SU-DHL-6 (cell line): ENCODE results near the gene MTRF1.

Experiments
- H2AFZ ChIP-seq: fragments of 200-600 bp; sonication (generic); 2 replicates; pipeline ENCODE4 v1.6.1; 2014; ENCODE audit warnings: low read depth, mild to moderate bottlenecking, moderate library complexity, mixed read lengths, antibody characterized with exemption, low read length; ENCODE audit not compliant: severe bottlenecking
- H3F3A ChIP-seq: fragments of 200-600 bp; shearing (Covaris generic); 2 replicates; pipeline ENCODE4 v1.6.0; 2016; ENCODE audit warnings: antibody characterized with exemption, mild to moderate bottlenecking; ENCODE audit not compliant: insufficient read depth
- H3K27ac ChIP-seq: fragments of 200-600 bp; sonication (generic); 2 replicates; pipeline ENCODE4 v1.5.1; 2016; ENCODE audit warnings: low read depth, mild to moderate bottlenecking, low read length, moderate library complexity, mixed read lengths
- H3K27me3 ChIP-seq: fragments of 200-600 bp; sonication (generic), shearing (Covaris generic); 2 replicates; pipeline ENCODE4 v1.6.0; 2014; ENCODE audit warnings: mild to moderate bottlenecking, low read length
- H3K36me3 ChIP-seq: fragments of 200-600 bp; sonication (generic); 2 replicates; pipeline ENCODE4 v1.6.1; 2014; ENCODE audit warnings: mild to moderate bottlenecking, low read length, mixed read lengths
- H3K4me2 ChIP-seq: fragments of 300-600, 200-600 bp; shearing (Covaris generic), sonication (generic); 2 replicates; pipeline ENCODE4 v1.6.0; 2014; ENCODE audit warnings: low read length, low read depth, mild to moderate bottlenecking; ENCODE audit not compliant: poor library complexity, severe bottlenecking
- H3K4me3 ChIP-seq: fragments of 200-600 bp; sonication (generic); 2 replicates; pipeline ENCODE4 v1.5.1; 2014; ENCODE audit warnings: antibody characterized with exemption, low read length, mild to moderate bottlenecking, mixed read lengths; ENCODE audit not compliant: insufficient read depth, poor library complexity, severe bottlenecking
- H3K79me2 ChIP-seq: fragments of 200-600 bp; sonication (generic); 2 replicates; pipeline ENCODE4 v1.6.1; 2014; ENCODE audit warnings: mild to moderate bottlenecking, low read length, moderate library complexity; ENCODE audit not compliant: insufficient read depth
- H3K9ac ChIP-seq: fragments of 200-600 bp; sonication (generic); 2 replicates; pipeline ENCODE4 v1.7.0; 2014; ENCODE audit warnings: mild to moderate bottlenecking, low read length
- H3K9me2 ChIP-seq: fragments of 200-600 bp; sonication (generic); replicated peaks from 2 replicates; pipeline ENCODE4 v1.6.1; 2014; ENCODE audit warnings: low read length; ENCODE audit not compliant: insufficient read depth
- H3K9me3 ChIP-seq: fragments of 200-600 bp; sonication (generic); 2 replicates; pipeline ENCODE4 v1.6.1; 2014; ENCODE audit warnings: low read length, mixed read lengths; ENCODE audit not compliant: insufficient read depth
- H4K20me1 ChIP-seq: fragments of 200-600 bp; sonication (generic); 2 replicates; pipeline ENCODE4 v1.6.1; 2014; ENCODE audit warnings: low read depth, mild to moderate bottlenecking, antibody characterized with exemption, low read length, moderate library complexity, mixed read lengths
- CTCF ChIP-seq: fragments of 200-600 bp; sonication (generic); IDR thresholded peaks from one replicate; pipeline ENCODE4 v1.5.1; 2017; ENCODE audit warnings: antibody characterized with exemption, mild to moderate bottlenecking, low read length, moderate library complexity; ENCODE audit not compliant: insufficient read depth, poor library complexity, severe bottlenecking
- EZH2phosphoT487 ChIP-seq: fragments of 200-600 bp; sonication (generic), shearing (Covaris generic); conservative IDR thresholded peaks from 2 replicates; pipeline ENCODE4 v1.6.1; 2018; ENCODE audit warnings: mild to moderate bottlenecking, antibody characterized with exemption, low read length, moderate library complexity, mixed read lengths

MTRF1 gene

GRCh38 chr13:41199526-41199925, 63.9 kb downstream of the MTRF1 start:
- Histone ChIP-seq H3K36me3 (peaks cover 2% of the 10 kb centered on the region; the same call in 1 of the 2 replicates), H3K27me3 (no peaks in the 10 kb centered on the region)

DNA sequence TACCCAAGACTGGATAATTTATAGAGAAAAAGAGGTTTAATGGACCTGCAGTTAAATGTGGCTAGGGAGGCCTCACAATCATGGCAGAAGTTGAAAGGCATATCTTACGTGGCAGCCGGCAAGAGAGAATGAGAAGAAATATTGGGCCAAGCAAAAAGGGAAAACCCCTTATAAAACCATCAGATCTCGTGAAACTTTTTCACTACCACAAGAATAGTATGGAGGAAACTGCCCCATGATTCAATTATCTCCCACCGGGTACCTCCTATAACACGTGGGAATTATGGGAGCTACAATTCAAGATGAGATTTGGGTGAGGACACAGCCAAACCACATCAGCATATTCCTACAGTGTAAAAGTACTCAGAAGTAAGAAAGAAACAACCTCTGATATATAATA, 64.3 kb downstream of the MTRF1 start:
- H3K4me2 ChIP-seq, result peak overlapping the region; percentile 48
- H3K9me2 ChIP-seq, result no peaks in the 10 kb centered on the region
- peaks cover 17% of the 10 kb centered on the region; the same call in 1 of the 2 replicates for H3K9me3 ChIP-seq

More at GRCh38 chr13:41199526-41199925, 63.9 kb downstream of the MTRF1 start:
- H3K4me2 ChIP-seq, result peak overlapping the region; percentile 48
- H3K9me2 ChIP-seq, result no peaks in the 10 kb centered on the region
- no peaks in the 10 kb centered on the region for H4K20me1 ChIP-seq
- no peak overlapping the region for H3K9ac ChIP-seq
- H3F3A ChIP-seq, result peaks cover 24% of the 10 kb centered on the region
- peak overlapping the region; percentile 94 for H3K27ac ChIP-seq
- TF ChIP-seq EZH2phosphoT487, result no peak
- no peak for TF ChIP-seq CTCF
- H3K9me3 ChIP-seq, result peaks cover 17% of the 10 kb centered on the region; the same call in 1 of the 2 replicates
- H2AFZ ChIP-seq, result no peak overlapping the region
- H3K79me2 ChIP-seq, result no peaks in the 10 kb centered on the region
- peak overlapping the region; percentile 24 for H3K4me3 ChIP-seq

DNA sequence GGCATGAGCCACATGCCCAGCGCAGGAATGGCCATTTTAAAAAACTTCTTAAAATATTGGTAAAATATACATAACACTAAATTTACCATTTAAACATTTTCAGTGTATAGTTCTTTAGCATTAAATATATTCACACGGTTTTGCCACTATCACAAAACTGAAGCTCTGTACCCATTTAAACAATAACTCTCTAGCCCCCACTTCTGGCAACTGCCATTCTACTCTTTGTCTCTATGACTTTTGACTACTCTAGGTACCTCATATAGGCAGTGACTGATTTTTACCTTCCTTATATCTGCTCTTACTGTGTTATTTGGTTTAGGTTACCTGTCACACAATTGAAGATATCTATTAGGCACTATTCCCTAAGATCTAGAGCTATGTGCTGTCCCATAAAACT, 66.8 kb downstream of the MTRF1 start:
- H3K9me2 ChIP-seq, result no peaks in the 10 kb centered on the region
- no peaks in the 10 kb centered on the region for H3K27me3 ChIP-seq
- H3K4me2 ChIP-seq, result no peak overlapping the region
- H3K27ac ChIP-seq, result peak overlapping the region; percentile 35
- peaks cover 10% of the 10 kb centered on the region for H3K36me3 ChIP-seq
- no peak for TF ChIP-seq EZH2phosphoT487
- peak; percentile 38 for TF ChIP-seq CTCF
- peaks cover 24% of the 10 kb centered on the region for H3F3A ChIP-seq
- H3K9ac ChIP-seq, result no peak overlapping the region
- H4K20me1 ChIP-seq, result no peaks in the 10 kb centered on the region
- H3K4me3 ChIP-seq, result no peak overlapping the region
- H3K79me2 ChIP-seq, result no peaks in the 10 kb centered on the region
- H2AFZ ChIP-seq, result no peak overlapping the region
- peaks cover 21% of the 10 kb centered on the region; the same call in 1 of the 2 replicates for H3K9me3 ChIP-seq

More for the DNA sequence above, 64.3 kb downstream of the MTRF1 start:
- Histone ChIP-seq H3K4me3 (peak overlapping the region; percentile 32), H3K27me3 (no peaks in the 10 kb centered on the region), H3F3A (peaks cover 24% of the 10 kb centered on the region), H4K20me1 (no peaks in the 10 kb centered on the region), H2AFZ (no peak overlapping the region), H3K27ac (peak overlapping the region; percentile 94), H3K36me3 (peaks cover 2% of the 10 kb centered on the region; the same call in 1 of the 2 replicates), H3K9ac (no peak overlapping the region), H3K79me2 (no peaks in the 10 kb centered on the region)
- no peak for TF ChIP-seq EZH2phosphoT487
- TF ChIP-seq CTCF, result no peak
